Naive thymus-derived CD4-positive, alpha-beta T cell (primary cell): ENCODE data around the gene LEKR1. TPM values are rescaled to one million over a fixed set of nuclear protein-coding genes. Genes with fewer than 3 reads are reported as not detected.
A peak's percentile ranks its signal among the peaks of the same experiment; 100 is the strongest.
"Not testable (repeated sequence)": the region's sequence is repeated elsewhere in the genome, so short reads cannot be mapped to it uniquely, and the experiment has no call there.

ENCODE experiments used
- ATAC-seq: fragments of 150-1000 bp; cut with Tn5 transposase; 2 replicates; pipeline ENCODE4 v1.10.0; 2021; ENCODE audit warnings: mild to moderate bottlenecking, moderate library complexity
- CTCF ChIA-PET: fragments of 350-600 bp; sonication (Branson Sonifier 250); formaldehyde crosslinking; loops from one replicate; lab custom pipeline; 2021; ENCODE audit warnings: antibody characterized with exemption; lab: Charles Lee
- POLR2A ChIA-PET: fragments of 350-600 bp; sonication (Branson Sonifier 250); formaldehyde crosslinking; loops from one replicate; lab custom pipeline; 2021; ENCODE audit warnings: antibody characterized with exemption, inconsistent platforms; lab: Charles Lee
- DNase-seq, 9 donors: peaks; one replicate each; pipeline versions ENCODE4 v3.0.0 to v3.0.0-alpha.2; 2020 to 2022; ENCODE audit warnings: mixed read lengths in 1 of 9
- H3K27ac ChIP-seq: one replicate; pipeline ENCODE4 v1.7.0; 2013; ENCODE audit warnings: mild to moderate bottlenecking, low read depth, low read length, moderate library complexity
- H3K27me3 ChIP-seq, 2 donors: one replicate each; pipeline ENCODE4 v1.7.0; 2013; ENCODE audit warnings: low read length in 2 of 2, mild to moderate bottlenecking in 2 of 2, moderate library complexity in 2 of 2; ENCODE audit not compliant: control insufficient read depth in 2 of 2, insufficient read depth in 2 of 2
- H3K36me3 ChIP-seq, 3 experiments: 1 replicate in 2 of 3; 2 replicates in 1 of 3; pipeline ENCODE4 v1.7.0; 2013; ENCODE audit warnings: low read length in 3 of 3, mild to moderate bottlenecking in 3 of 3, moderate library complexity in 1 of 3; ENCODE audit not compliant: insufficient read depth in 3 of 3, control insufficient read depth in 2 of 3
- H3K4me1 ChIP-seq, 2 donors: one replicate each; pipeline ENCODE4 v1.7.0; 2013; ENCODE audit warnings: low read length in 2 of 2, mild to moderate bottlenecking in 2 of 2, moderate library complexity in 1 of 2; ENCODE audit not compliant: control insufficient read depth in 2 of 2, insufficient read depth in 2 of 2
- H3K4me3 ChIP-seq: 2 replicates; pipeline ENCODE4 v1.7.0; 2013; ENCODE audit warnings: mild to moderate bottlenecking, low read length
- H3K9me3 ChIP-seq, 3 experiments: 1 replicate in 2 of 3; 2 replicates in 1 of 3; pipeline ENCODE4 v1.7.0; 2013; ENCODE audit warnings: low read length in 3 of 3; ENCODE audit not compliant: control insufficient read depth in 2 of 3
- H3K27ac Mint-ChIP-seq, 9 donors: one replicate each; pipeline ENCODE4 v1.8.0; 2020 to 2022; ENCODE audit warnings: mixed read lengths in 9 of 9, mild to moderate bottlenecking in 8 of 9, moderate library complexity in 5 of 9, inconsistent platforms in 2 of 9
- H3K27me3 Mint-ChIP-seq, 5 donors: one replicate each; pipeline ENCODE4 v1.8.0; 2021 to 2022; ENCODE audit warnings: mixed read lengths in 5 of 5, mild to moderate bottlenecking in 1 of 5
- H3K36me3 Mint-ChIP-seq, 5 donors: one replicate each; pipeline ENCODE4 v1.8.0; 2020 to 2022; ENCODE audit warnings: mixed read lengths in 5 of 5, mild to moderate bottlenecking in 3 of 5, inconsistent platforms in 1 of 5
- H3K4me1 Mint-ChIP-seq, 7 donors: one replicate each; pipeline ENCODE4 v1.8.0; 2020 to 2022; ENCODE audit warnings: mixed read lengths in 7 of 7, mild to moderate bottlenecking in 3 of 7, inconsistent platforms in 1 of 7
- H3K4me3 Mint-ChIP-seq, 10 donors: one replicate each; pipeline ENCODE4 v1.8.0; 2020 to 2022; ENCODE audit warnings: mild to moderate bottlenecking in 10 of 10, mixed read lengths in 10 of 10, moderate library complexity in 6 of 10, inconsistent platforms in 2 of 10
- H3K9me3 Mint-ChIP-seq, 11 donors: one replicate each; pipeline ENCODE4 v1.8.0; 2020 to 2022; ENCODE audit warnings: mixed read lengths in 11 of 11, mild to moderate bottlenecking in 4 of 11, inconsistent platforms in 1 of 11, moderate library complexity in 1 of 11
- intact Hi-C, 2 donors: fragments of 100-400 bp; cut with micrococcal nuclease; formaldehyde crosslinking; loops; one replicate each; pipeline ENCODE4 v1.15.1; 2023
- polyA plus RNA-seq, 2 donors: library from polyadenylated mRNA; unstranded; fragments of 300-500 nt; fragmentation: Illumina TruSeq; gene quantifications; one replicate each; pipeline ENCODE4 v1.2.3, GENCODE V29; 2021
- total RNA-seq, 6 experiments: library from RNA in 5 of 6; stranded (reverse) in 5 of 6; gene quantifications; 1 replicate in 5 of 6; 2 replicates in 1 of 6; pipeline ENCODE4 v1.2.3 and lab custom pipeline; 2021 to 2026

The LEKR1 gene
- total and polyA plus RNA-seq, 7 experiments from 2014 or later: 0.19 to 5.1 (median 0.81) TPM

- Histone ChIP-seq H3K4me3 (no peak overlapping the region), H3K36me3 (no peaks in the 10 kb centered on the region), H3K4me1 (peaks cover 8 to 10% of the 10 kb centered on the region in 2 donors), H3K27ac (peak overlapping the region; percentile 67), H3K9me3 (no peaks in the 10 kb centered on the region), H3K27me3 (no peaks in the 10 kb centered on the region)
- DNase-seq (no peak), ATAC-seq (no peak)
- POLR2A ChIA-PET: interaction anchor here (0.7 to 2.5 kb wide), 10 partner anchors 8 to 357 kb away, joined by 3 to 17 read pairs (median 4); partner anchors contain the start of genes CCNL1, LEKR1 and TIPARP
- CTCF ChIA-PET: no interaction called here
- peak overlapping the region; percentile 4 to 97 (median 95) for H3K4me3 Mint-ChIP-seq
- peaks cover 6 to 66% (median 26%) of the 10 kb centered on the region in 7 donors for H3K4me1 Mint-ChIP-seq
- peaks cover 0 to 15% (median 0%) of the 10 kb centered on the region in 11 donors for H3K9me3 Mint-ChIP-seq
- H3K36me3 Mint-ChIP-seq: peaks cover 0 to 19% (median 4%) of the 10 kb centered on the region in 5 donors
- no peaks in the 10 kb centered on the region for H3K27me3 Mint-ChIP-seq
- H3K27ac Mint-ChIP-seq: peak overlapping the region; percentile 90 to 99 (median 96)
- intact Hi-C loops: loop anchor here (5.0 to 10.0 kb wide), 5 partner anchors 249 to 966 kb away; partner anchors contain the start of gene SLC33A1 (in 2 of the 2)
Observed at GRCh38 chr3:156818273-156818651, 7.9 kb upstream of the LEKR1 start.

DNA sequence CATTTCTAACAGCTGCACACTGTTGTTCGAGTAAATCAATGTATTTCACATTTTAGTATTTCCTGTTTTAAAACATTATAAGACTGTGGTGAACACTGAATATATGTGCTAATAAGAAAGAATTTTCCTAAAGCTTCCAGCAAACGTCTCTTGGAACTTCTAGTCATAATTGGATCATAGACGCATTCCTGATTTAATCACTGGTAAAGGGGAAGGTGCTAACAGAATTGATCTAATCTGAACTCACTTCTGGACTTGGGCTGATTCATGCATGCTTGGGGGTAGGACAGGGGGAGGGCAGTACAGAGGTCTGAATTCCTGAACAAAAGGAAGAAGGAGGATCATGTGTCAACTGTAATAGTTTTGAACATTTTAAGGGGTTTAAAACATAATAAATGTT is 7.3 kb upstream of the LEKR1 start:
- Histone ChIP-seq H3K4me1 (peaks cover 8 to 10% of the 10 kb centered on the region in 2 donors), H3K9me3 (no peaks in the 10 kb centered on the region), H3K4me3 (no peak overlapping the region), H3K27me3 (no peaks in the 10 kb centered on the region), H3K36me3 (no peaks in the 10 kb centered on the region), H3K27ac (no peak overlapping the region)
- peaks cover 6 to 67% (median 26%) of the 10 kb centered on the region in 7 donors for H3K4me1 Mint-ChIP-seq
- intact Hi-C loops: loop anchor here (5.0 to 10.0 kb wide), 5 partner anchors 248 to 967 kb away; partner anchors contain the start of gene SLC33A1 (in 2 of the 2)
- peak overlapping the region in 1 of 10 donors; percentile 73 for H3K4me3 Mint-ChIP-seq
- H3K9me3 Mint-ChIP-seq: peaks cover 0 to 10% (median 0%) of the 10 kb centered on the region in 11 donors
- ATAC-seq: no peak
- ChIA-PET CTCF (no interaction called here), POLR2A (interaction anchor here (0.8 kb wide), 1 partner anchor 9 kb away, joined by 3 read pairs; no protein-coding TSS in a partner anchor)
- no peak for DNase-seq
- H3K36me3 Mint-ChIP-seq: peaks cover 0 to 19% (median 4%) of the 10 kb centered on the region in 5 donors
- no peaks in the 10 kb centered on the region for H3K27me3 Mint-ChIP-seq
- H3K27ac Mint-ChIP-seq: peak overlapping the region in 6 of 9 donors; percentile 15 to 79 (median 71)

- ChIA-PET CTCF (no interaction called here), POLR2A (interaction anchor here (0.5 to 1.0 kb wide), 3 partner anchors 9 to 418 kb away, joined by 3 read pairs; no protein-coding TSS in a partner anchor)
- peaks cover 0 to 5% (median 0%) of the 10 kb centered on the region in 11 donors for H3K9me3 Mint-ChIP-seq
- H3K4me3 Mint-ChIP-seq: peak overlapping the region in 1 of 10 donors; percentile 12
- Histone ChIP-seq H3K4me3 (no peak overlapping the region), H3K27ac (no peak overlapping the region), H3K4me1 (peaks cover 8 to 10% of the 10 kb centered on the region in 2 donors), H3K9me3 (no peaks in the 10 kb centered on the region), H3K27me3 (no peaks in the 10 kb centered on the region), H3K36me3 (no peaks in the 10 kb centered on the region)
- DNase-seq (no peak), ATAC-seq (no peak)
- intact Hi-C loops: loop anchor here (5.0 to 10.0 kb wide), 5 partner anchors 247 to 968 kb away; partner anchors contain the start of gene SLC33A1 (in 2 of the 2)
- peaks cover 0 to 20% (median 4%) of the 10 kb centered on the region in 5 donors for H3K36me3 Mint-ChIP-seq
- peaks cover 6 to 72% (median 26%) of the 10 kb centered on the region in 7 donors for H3K4me1 Mint-ChIP-seq
- no peaks in the 10 kb centered on the region for H3K27me3 Mint-ChIP-seq
- H3K27ac Mint-ChIP-seq: peak overlapping the region in 1 of 9 donors; percentile 10
Observed at GRCh38 chr3:156819842-156820691, 6.1 kb upstream of the LEKR1 start.

- POLR2A ChIA-PET: interaction anchor here (1.0 kb wide), 2 partner anchors 8 to 146 kb away, joined by 3 read pairs; no protein-coding TSS in a partner anchor
- H3K27ac ChIP-seq: no peak overlapping the region
- H3K4me3 Mint-ChIP-seq: no peak overlapping the region
- intact Hi-C loops: no loop called here
- peaks cover 8 to 74% (median 25%) of the 10 kb centered on the region in 7 donors for H3K4me1 Mint-ChIP-seq
- CTCF ChIA-PET: no interaction called here
- peaks cover 0 to under 1% (median 0%) of the 10 kb centered on the region in 11 donors for H3K9me3 Mint-ChIP-seq
- no peaks in the 10 kb centered on the region for H3K27me3 ChIP-seq
- no peak for DNase-seq
- no peak overlapping the region for H3K27ac Mint-ChIP-seq
- no peak overlapping the region for H3K4me3 ChIP-seq
- H3K9me3 ChIP-seq: no peaks in the 10 kb centered on the region
- peaks cover 0 to 16% (median under 1%) of the 10 kb centered on the region in 5 donors for H3K36me3 Mint-ChIP-seq
- no peaks in the 10 kb centered on the region for H3K36me3 ChIP-seq
- H3K4me1 ChIP-seq: peaks cover 8 to 10% of the 10 kb centered on the region in 2 donors
- ATAC-seq: no peak
- no peaks in the 10 kb centered on the region for H3K27me3 Mint-ChIP-seq
Observed at GRCh38 chr3:156820692-156821080, 5.5 kb upstream of the LEKR1 start.

- DNase-seq, ATAC-seq, H3K4me3 Mint-ChIP-seq, POLR2A ChIA-PET, H3K9me3 ChIP-seq, H3K27ac Mint-ChIP-seq, H3K27me3 ChIP-seq, CTCF ChIA-PET, H3K27ac ChIP-seq, H3K9me3 Mint-ChIP-seq, H3K4me3 ChIP-seq, H3K36me3 ChIP-seq, intact Hi-C loops, H3K27me3 Mint-ChIP-seq, H3K4me1 ChIP-seq: not testable (repeated sequence)
- Mint-ChIP-seq H3K36me3 (peaks cover 0 to 12% (median 0%) of the 10 kb centered on the region in 5 donors), H3K4me1 (peaks cover 12 to 68% (median 26%) of the 10 kb centered on the region in 7 donors)
Observed at GRCh38 chr3:156822626-156823260, 3.4 kb upstream of the LEKR1 start.

- H3K4me1 ChIP-seq: no peaks in the 10 kb centered on the region
- H3K27ac ChIP-seq: peak overlapping the region; percentile 80
- Mint-ChIP-seq H3K36me3 (peaks cover 0 to 12% (median 0%) of the 10 kb centered on the region in 5 donors), H3K27me3 (peaks cover 0 to 3% (median 0%) of the 10 kb centered on the region in 5 donors), H3K4me1 (peaks cover 7 to 45% (median 19%) of the 10 kb centered on the region in 7 donors), H3K9me3 (no peaks in the 10 kb centered on the region), H3K4me3 (peak overlapping the region; percentile 85 to 98 (median 96)), H3K27ac (peak overlapping the region; percentile 91 to 99 (median 97))
- H3K27me3 ChIP-seq: no peaks in the 10 kb centered on the region
- no peaks in the 10 kb centered on the region for H3K9me3 ChIP-seq
- H3K36me3 ChIP-seq: no peaks in the 10 kb centered on the region
- POLR2A ChIA-PET: interaction anchor here (1.1 to 3.1 kb wide), 3 partner anchors 8 to 151 kb away, joined by 3 to 17 read pairs (median 3); partner anchors contain the start of gene TIPARP
- DNase-seq: peak in 1 of 9 donors; percentile 57
- intact Hi-C loops: loop anchor here (1.0 to 2.0 kb wide), 4 partner anchors 8 to 304 kb away; partner anchors contain the start of genes SSR3 (in 1 of the 2) and TIPARP (in 1 of the 2)
- CTCF ChIA-PET: no interaction called here
- no peak for ATAC-seq
- H3K4me3 ChIP-seq: peak overlapping the region; percentile 73
Observed at GRCh38 chr3:156825795-156826143, 384 bp upstream of the LEKR1 start.
